ENCODE results near the gene LNX2.

The LNX2 gene

GRCh38 chr13:27551562-27551961 lies 68.8 kb downstream of the LNX2 start:
- no peak for DNase-seq

DNA sequence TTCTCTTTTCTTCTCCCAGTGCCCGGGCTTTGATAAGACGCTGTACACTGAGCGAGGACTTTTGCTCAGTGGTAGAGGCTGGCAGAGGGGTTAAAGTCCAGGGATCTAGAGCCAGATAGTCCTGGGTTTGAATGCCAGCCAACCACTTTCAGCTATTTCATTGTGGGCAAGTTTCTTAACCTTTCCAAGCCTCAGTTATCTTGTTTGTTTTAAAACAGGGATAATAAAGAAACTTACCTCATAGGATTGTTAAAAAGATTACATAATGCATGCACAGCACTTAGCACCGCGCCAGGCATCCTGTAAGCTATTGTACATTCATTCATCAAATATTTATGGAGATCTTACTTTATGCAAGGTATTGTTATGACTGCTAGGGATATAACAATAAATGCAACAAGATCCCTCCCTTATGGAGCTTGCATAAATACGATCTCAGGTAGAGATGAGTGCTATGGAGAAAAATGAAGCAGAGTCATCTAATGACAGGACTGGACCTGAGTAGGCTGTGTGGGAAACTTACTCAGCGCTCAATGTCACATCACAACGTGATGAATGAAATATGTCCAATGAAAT lies 70.8 kb downstream of the LNX2 start:
- DNase-seq, result no peak

DNA sequence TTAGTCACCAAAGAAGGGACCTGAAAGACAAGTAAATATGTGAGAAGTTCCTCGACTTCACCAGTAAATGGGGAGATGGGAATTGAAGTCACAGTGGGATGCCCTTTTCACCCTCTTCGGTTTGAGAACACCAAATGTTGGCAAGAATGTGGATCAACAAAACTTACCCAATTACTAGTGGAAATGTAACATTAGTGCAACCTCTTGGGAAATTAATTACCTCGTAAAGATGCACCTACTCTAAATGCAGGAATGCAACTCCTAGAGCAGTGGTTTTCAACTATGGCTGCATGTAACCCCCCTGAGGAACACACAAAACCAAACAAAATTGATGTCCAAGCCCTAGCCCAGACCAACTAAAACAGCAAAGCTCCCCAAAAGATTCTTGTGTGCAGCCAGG lies 78.1 kb downstream of the LNX2 start:
- no peak for DNase-seq

GRCh38 chr13:27541386-27541785 lies 78.9 kb downstream of the LNX2 start:
- no peak for DNase-seq

DNA sequence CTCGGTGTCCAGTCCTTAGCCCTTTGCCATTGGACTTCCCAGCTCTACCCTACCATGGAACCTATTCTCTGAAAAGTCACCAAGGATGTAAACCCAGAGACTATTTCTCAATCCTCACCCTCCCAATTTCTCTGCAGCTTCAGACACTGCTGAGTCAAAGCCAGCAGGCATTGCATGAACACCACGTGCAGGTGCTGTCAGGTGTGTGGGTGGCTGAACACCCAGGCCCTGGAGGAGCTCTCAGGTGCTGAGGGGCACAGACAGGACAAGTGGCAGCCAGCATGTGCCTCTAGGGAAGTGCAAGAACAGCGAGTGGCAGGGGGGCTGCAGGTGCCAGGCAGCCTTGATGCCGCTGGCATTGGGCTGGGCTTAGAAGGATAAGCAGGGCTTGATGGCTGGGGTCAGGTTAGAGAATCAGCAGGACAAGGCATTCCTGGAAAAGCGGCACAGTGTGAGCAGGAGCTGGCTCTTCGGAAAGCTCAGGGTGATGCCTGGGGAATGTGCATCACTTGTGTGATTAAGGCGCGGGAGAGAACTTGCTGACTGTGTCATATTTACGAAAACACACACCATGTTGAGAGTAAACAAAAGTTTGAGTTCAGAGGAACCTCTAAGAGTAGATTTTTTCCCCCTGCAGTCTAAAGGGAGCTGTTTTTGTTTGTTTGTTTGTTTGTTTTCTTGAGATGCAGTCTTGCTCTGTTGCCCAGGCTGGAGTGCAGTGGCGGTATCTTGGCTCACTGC lies 83.8 kb downstream of the LNX2 start:
- no peak for DNase-seq

GRCh38 chr13:27535546-27535945 lies 84.8 kb downstream of the LNX2 start:
- no peak for DNase-seq

GRCh38 chr13:27534981-27535380 lies 85.3 kb downstream of the LNX2 start:
- no peak for DNase-seq

GRCh38 chr13:27534108-27534980 lies 86.0 kb downstream of the LNX2 start:
- DNase-seq, result no peak

DNA sequence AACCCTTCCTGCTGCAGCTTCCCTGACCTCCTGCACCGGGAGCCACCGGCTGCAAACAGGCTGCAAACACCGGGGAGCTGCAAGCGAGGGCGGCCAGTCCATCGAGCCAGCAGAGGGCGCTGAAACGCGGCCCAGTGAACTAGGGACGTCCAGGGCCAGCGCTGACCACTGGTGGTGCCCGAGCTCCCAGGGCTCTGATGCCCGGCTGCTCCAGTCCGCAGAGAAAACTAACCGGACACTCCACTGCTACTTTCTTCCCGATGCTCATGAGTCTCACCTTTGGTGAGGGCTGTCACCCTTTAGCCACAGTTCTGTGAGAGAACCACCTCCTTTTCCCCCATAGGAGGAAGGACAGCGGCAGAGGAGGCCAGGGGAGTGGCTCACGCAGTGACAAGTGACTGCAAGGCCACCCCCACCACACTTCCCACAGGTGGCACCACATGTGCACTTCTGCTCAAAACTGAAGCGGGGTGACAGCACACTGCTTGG lies 87.1 kb downstream of the LNX2 start:
- DNase-seq, result peak in 3 of 5 donors; percentile 15 to 25 (median 17)

DNA sequence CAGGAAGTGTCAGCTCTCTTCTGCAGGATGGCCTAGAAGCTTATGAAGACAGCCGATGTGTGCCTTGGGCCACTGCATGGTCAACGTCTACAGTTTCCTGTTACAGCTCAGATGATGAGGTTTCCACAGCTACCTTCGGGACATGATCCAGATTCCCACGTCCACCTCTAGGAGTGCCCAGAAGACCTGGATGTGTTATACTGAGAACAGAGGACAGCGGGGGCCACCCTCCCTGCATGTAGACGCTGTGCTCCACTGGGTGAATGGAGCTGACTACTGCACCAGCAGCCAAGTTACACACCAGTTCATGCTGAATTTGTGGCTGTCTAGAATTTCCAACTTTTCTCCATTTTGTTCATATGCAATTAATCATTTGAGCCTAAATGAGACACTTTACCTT lies 91.4 kb downstream of the LNX2 start:
- DNase-seq, result no peak

- DNase-seq, result no peak
These were observed 93.8 kb downstream of the LNX2 start for GRCh38 chr13:27526516-27526915.

DNA sequence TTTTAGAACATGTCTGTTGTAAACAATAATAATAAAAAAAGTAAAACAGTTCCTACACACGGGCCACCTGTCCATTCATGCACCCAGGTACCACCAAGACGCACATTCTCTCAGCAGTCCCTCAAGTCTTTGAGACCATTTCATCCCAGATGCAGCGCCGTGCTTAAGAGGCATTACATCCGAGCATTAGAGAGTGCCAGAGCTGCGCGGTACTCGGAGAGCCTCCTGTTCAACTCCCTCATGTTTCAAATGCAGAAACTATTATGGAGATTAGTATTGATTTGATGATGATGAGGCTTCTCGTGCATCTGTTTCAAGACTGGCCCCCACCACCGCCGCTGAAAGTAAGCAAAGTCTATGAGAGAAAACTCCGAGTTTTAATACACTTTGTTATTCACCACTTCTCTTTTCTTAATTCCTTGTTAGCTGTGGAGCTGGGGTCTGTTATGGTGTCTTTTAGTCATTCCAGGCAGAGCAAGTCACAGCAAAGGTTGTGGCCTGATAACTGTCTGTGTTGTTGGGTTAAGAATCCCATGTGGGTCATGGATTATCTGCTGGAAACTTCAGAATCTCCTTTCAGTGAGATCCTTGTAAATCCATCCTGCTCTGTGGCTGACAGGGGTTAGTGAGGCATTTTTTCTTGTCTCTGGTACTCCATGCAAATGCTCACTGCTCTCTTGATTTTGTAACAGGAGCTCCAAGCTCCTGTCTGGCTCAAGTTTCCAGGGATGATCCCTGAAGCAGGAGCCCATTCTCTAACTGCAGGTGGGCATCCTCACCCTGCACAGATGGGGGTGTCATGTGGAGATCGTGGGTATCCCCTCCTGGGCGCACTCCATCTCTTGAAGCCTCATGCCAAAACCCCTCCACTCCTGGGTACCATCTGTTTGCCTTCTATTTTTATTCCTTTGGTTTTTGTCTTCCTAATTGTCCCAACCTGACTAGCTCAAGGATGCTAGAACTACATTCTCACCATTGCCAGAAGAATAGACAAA lies 95.1 kb downstream of the LNX2 start:
- DNase-seq, result no peak

- no peak for DNase-seq
These were observed 96.8 kb downstream of the LNX2 start for GRCh38 chr13:27523346-27524073.

DNA sequence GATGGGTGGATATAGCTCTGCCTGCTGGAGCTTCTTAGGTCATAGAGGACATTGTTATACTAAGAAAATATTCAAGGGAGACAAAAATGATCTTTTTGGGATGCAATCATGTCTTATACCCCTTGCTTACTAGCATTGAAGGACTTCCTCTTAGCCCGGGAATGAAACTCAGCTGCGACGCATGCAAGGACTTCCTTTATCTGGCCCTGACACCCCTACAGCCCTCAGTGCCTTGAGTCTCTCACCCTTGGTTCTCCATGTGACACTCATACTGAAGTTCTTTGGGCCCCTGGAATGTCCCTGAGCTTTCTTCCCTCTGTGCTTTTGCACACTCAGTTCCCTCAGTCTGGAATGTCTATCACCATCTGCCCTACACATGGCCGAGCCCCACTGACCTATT lies 97.5 kb downstream of the LNX2 start:
- no peak for DNase-seq

DNA sequence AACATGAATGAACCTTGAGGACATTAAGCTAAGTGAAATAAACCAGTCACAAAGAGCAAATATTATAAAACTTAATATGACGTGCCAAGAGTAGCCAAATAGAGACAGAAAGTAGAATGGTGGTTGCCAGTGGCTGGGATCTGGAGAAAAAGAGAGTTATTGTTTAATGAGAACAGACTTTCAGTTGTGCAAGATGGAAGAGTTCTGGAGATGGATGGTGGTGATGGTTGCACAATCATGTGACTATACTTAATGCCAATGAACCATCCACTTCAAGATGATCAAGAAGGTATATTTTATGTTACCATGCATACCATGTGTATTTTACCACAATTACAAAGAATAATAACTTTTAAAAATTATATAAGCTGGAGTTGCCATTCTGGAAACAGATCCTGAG lies 104.2 kb downstream of the LNX2 start:
- no peak for DNase-seq

DNA sequence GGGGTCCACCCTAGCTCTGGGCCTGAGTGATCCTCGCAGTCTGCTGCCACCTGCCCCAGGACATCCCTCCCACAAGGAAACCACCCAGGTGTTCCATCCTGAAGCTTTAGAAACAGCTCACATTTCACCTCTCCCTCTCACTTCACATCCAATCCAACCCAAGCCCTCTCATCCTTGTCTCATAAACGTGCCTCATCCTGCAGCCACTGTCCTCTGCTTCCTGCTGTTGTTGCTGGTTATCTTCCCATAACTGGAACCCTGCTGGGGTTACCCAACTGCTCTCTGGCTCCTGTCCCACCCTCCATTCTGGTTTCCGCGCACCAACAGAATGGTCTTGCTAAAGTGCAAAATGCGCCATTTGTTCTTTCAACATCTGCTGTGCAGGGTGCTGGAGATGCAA lies 110.2 kb downstream of the LNX2 start:
- DNase-seq, result no peak

DNA sequence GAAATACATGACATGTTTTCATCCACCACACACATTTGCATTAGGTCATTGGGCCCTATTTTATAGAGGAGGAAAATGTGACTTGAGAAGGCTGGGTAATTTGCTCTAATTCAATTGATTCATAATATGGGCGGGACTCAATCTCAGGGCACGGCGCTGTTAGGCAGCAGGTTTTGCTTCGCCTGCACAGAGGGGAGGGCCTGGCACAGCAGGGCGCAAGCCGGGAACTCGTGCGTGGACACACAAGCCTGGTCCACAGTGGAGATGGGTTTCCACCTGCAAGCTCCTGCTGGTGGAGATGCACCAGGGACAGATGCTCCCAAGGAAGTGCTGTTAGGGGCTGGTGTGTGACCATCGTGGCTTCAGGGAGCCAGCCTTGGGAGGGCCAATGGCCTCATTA lies 111.5 kb downstream of the LNX2 start:
- no peak for DNase-seq

- no peak for DNase-seq
These were observed 114.5 kb downstream of the LNX2 start for GRCh38 chr13:27505792-27506191.

DNA sequence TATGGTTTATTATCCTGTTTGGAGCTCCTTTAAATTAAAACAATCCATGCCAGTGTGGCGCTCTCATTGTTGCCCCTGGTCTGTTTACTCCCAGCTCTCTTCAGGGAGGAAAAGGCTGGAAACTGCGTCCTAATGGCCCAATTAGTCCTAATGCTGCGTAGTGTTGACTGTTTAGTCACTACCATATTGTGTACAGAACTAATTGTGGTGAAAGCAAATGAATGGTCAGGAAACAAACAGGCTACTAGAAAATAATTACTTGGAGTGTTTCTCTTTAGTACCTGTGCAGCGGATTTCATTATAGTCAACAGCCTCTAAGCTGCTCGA lies 115.5 kb downstream of the LNX2 start:
- DNase-seq, result no peak

- DNase-seq, result no peak
These were observed 116.0 kb downstream of the LNX2 start for GRCh38 chr13:27504128-27504867.

All from T-helper 1 cell (primary cell).